CD4-positive, alpha-beta memory T cell (primary cell): Measurements from ENCODE around the gene FAT4. TPM values are rescaled to one million over a fixed set of nuclear protein-coding genes. Genes with fewer than 3 reads are reported as not detected.

ENCODE experiments used
- CTCF ChIA-PET: fragments of 350-600 bp; sonication (Branson Sonifier 250); formaldehyde crosslinking; loops from one replicate; lab custom pipeline; 2021; ENCODE audit warnings: inconsistent platforms; ENCODE audit not compliant: partially characterized antibody; lab: Charles Lee
- POLR2A ChIA-PET: fragments of 350-600 bp; sonication (Branson Sonifier 250); formaldehyde crosslinking; loops from one replicate; lab custom pipeline; 2021; ENCODE audit not compliant: partially characterized antibody; lab: Charles Lee
- DNase-seq, 5 donors: peaks; one replicate each; pipeline versions ENCODE4 v3.0.0 to v3.0.0-alpha.2; 2020 to 2022; ENCODE audit warnings: mixed read lengths in 1 of 5
- H3K27ac ChIP-seq: one replicate; pipeline ENCODE4 v1.7.0; 2013; ENCODE audit warnings: low read depth, low read length
- H3K27me3 ChIP-seq: 2 replicates; pipeline ENCODE4 v1.7.0; 2013; ENCODE audit warnings: mild to moderate bottlenecking, low read length, moderate library complexity; ENCODE audit not compliant: insufficient read depth
- H3K36me3 ChIP-seq: 2 replicates; pipeline ENCODE4 v1.7.0; 2013; ENCODE audit warnings: mild to moderate bottlenecking, low read length, moderate library complexity; ENCODE audit not compliant: insufficient read depth
- H3K4me1 ChIP-seq: 2 replicates; pipeline ENCODE4 v1.7.0; 2013; ENCODE audit warnings: mild to moderate bottlenecking, low read length, moderate library complexity; ENCODE audit not compliant: insufficient read depth
- H3K4me3 ChIP-seq, 2 donors: one replicate each; pipeline ENCODE4 v1.7.0; 2013; ENCODE audit warnings: low read length in 2 of 2, mild to moderate bottlenecking in 1 of 2
- H3K9me3 ChIP-seq, 2 donors: one replicate each; pipeline ENCODE4 v1.7.0; 2013; ENCODE audit warnings: low read length in 2 of 2, control low read depth in 1 of 2; ENCODE audit not compliant: control insufficient read depth in 1 of 2
- H3K27ac Mint-ChIP-seq, 7 donors: one replicate each; pipeline ENCODE4 v1.8.0; 2020 to 2021; ENCODE audit warnings: mixed read lengths in 7 of 7, mild to moderate bottlenecking in 6 of 7, inconsistent platforms in 3 of 7, moderate library complexity in 3 of 7
- H3K27me3 Mint-ChIP-seq, 2 donors: one replicate each; pipeline ENCODE4 v1.8.0; 2020 to 2021; ENCODE audit warnings: mixed read lengths in 2 of 2
- H3K36me3 Mint-ChIP-seq, 2 donors: one replicate each; pipeline ENCODE4 v1.8.0; 2020 to 2021; ENCODE audit warnings: mixed read lengths in 2 of 2, inconsistent platforms in 1 of 2, mild to moderate bottlenecking in 1 of 2
- H3K4me1 Mint-ChIP-seq, 4 donors: one replicate each; pipeline ENCODE4 v1.8.0; 2020 to 2021; ENCODE audit warnings: mixed read lengths in 4 of 4, mild to moderate bottlenecking in 1 of 4
- H3K4me3 Mint-ChIP-seq, 8 donors: one replicate each; pipeline ENCODE4 v1.8.0; 2020 to 2021; ENCODE audit warnings: mixed read lengths in 8 of 8, mild to moderate bottlenecking in 7 of 8, moderate library complexity in 6 of 8, inconsistent platforms in 3 of 8
- H3K9me3 Mint-ChIP-seq, 8 donors: one replicate each; pipeline ENCODE4 v1.8.0; 2020 to 2021; ENCODE audit warnings: mixed read lengths in 8 of 8, mild to moderate bottlenecking in 5 of 8, inconsistent platforms in 3 of 8, moderate library complexity in 1 of 8
- intact Hi-C: fragments of 100-400 bp; cut with micrococcal nuclease; formaldehyde crosslinking; loops from one replicate; pipeline ENCODE4 v1.15.1; 2023
- polyA plus RNA-seq, 2 donors: library from polyadenylated mRNA; unstranded; fragments of 300-500 nt; fragmentation: Illumina TruSeq; gene quantifications; one replicate each; pipeline ENCODE4 v1.2.3, GENCODE V29; 2021
- total RNA-seq, 2 experiments: library from RNA; stranded (reverse); gene quantifications; one replicate each; pipeline ENCODE4 v1.2.3, GENCODE V29; 2021

The FAT4 gene
- total and polyA plus RNA-seq, 4 experiments from 2014 or later: not detected

GRCh38 chr4:125317525-125317877 is 2.7 kb downstream of the FAT4 start:
- Histone ChIP-seq H3K9me3 (no peaks in the 10 kb centered on the region), H3K4me1 (peaks cover 17% of the 10 kb centered on the region), H3K27me3 (peaks cover 4% of the 10 kb centered on the region), H3K36me3 (no peaks in the 10 kb centered on the region), H3K4me3 (no peak overlapping the region), H3K27ac (no peak overlapping the region)
- Mint-ChIP-seq H3K27me3 (peaks cover 45 to 46% of the 10 kb centered on the region in 2 donors), H3K4me3 (peak overlapping the region in 7 of 8 donors; percentile 9 to 68 (median 54)), H3K9me3 (peaks cover 0 to 7% (median 0%) of the 10 kb centered on the region in 8 donors), H3K4me1 (peaks cover 9 to 41% (median 25%) of the 10 kb centered on the region in 4 donors), H3K36me3 (peaks cover 0 to 2% of the 10 kb centered on the region in 2 donors), H3K27ac (no peak overlapping the region)
- POLR2A ChIA-PET: no interaction called here
- DNase-seq: no peak
- intact Hi-C loops: no loop called here
- CTCF ChIA-PET: no interaction called here

- Histone ChIP-seq H3K36me3 (no peaks in the 10 kb centered on the region), H3K4me3 (no peak overlapping the region), H3K27me3 (peaks cover 4% of the 10 kb centered on the region), H3K9me3 (no peaks in the 10 kb centered on the region), H3K4me1 (peaks cover 13% of the 10 kb centered on the region), H3K27ac (no peak overlapping the region)
- DNase-seq: no peak
- peaks cover 41 to 43% of the 10 kb centered on the region in 2 donors for H3K27me3 Mint-ChIP-seq
- no peak overlapping the region for H3K27ac Mint-ChIP-seq
- ChIA-PET CTCF (no interaction called here), POLR2A (no interaction called here)
- peaks cover 0 to 2% of the 10 kb centered on the region in 2 donors for H3K36me3 Mint-ChIP-seq
- peaks cover 0 to 7% (median under 1%) of the 10 kb centered on the region in 8 donors for H3K9me3 Mint-ChIP-seq
- intact Hi-C loops: no loop called here
- H3K4me3 Mint-ChIP-seq: no peak overlapping the region
- peaks cover 7 to 34% (median 23%) of the 10 kb centered on the region in 4 donors for H3K4me1 Mint-ChIP-seq
Measured at GRCh38 chr4:125319311-125319710, 4.6 kb downstream of the FAT4 start.

GRCh38 chr4:125321709-125322365 is 7.1 kb downstream of the FAT4 start:
- Histone ChIP-seq H3K27me3 (peaks cover 3% of the 10 kb centered on the region), H3K4me3 (no peak overlapping the region), H3K9me3 (no peaks in the 10 kb centered on the region), H3K4me1 (no peaks in the 10 kb centered on the region), H3K27ac (no peak overlapping the region), H3K36me3 (no peaks in the 10 kb centered on the region)
- POLR2A ChIA-PET: no interaction called here
- CTCF ChIA-PET: no interaction called here
- Mint-ChIP-seq H3K9me3 (peaks cover 0 to 7% (median 1%) of the 10 kb centered on the region in 8 donors), H3K27me3 (peaks cover 23 to 25% of the 10 kb centered on the region in 2 donors), H3K4me1 (peaks cover 0 to 13% (median 8%) of the 10 kb centered on the region in 4 donors), H3K4me3 (no peak overlapping the region), H3K36me3 (no peaks in the 10 kb centered on the region), H3K27ac (no peak overlapping the region)
- intact Hi-C loops: no loop called here
- DNase-seq: no peak

- Mint-ChIP-seq H3K4me1 (peaks cover 0 to 12% (median 5%) of the 10 kb centered on the region in 4 donors), H3K9me3 (peaks cover 0 to 7% (median 1%) of the 10 kb centered on the region in 8 donors), H3K27ac (no peak overlapping the region), H3K36me3 (no peaks in the 10 kb centered on the region), H3K27me3 (peaks cover 20 to 22% of the 10 kb centered on the region in 2 donors), H3K4me3 (no peak overlapping the region)
- no peak overlapping the region for H3K27ac ChIP-seq
- intact Hi-C loops: no loop called here
- ChIA-PET POLR2A (no interaction called here), CTCF (no interaction called here)
- no peaks in the 10 kb centered on the region for H3K4me1 ChIP-seq
- no peaks in the 10 kb centered on the region for H3K9me3 ChIP-seq
- H3K4me3 ChIP-seq: no peak overlapping the region
- H3K27me3 ChIP-seq: no peaks in the 10 kb centered on the region
- no peaks in the 10 kb centered on the region for H3K36me3 ChIP-seq
- no peak for DNase-seq
Measured at GRCh38 chr4:125322366-125322730, 7.6 kb downstream of the FAT4 start.

GRCh38 chr4:125323654-125324053 is 8.9 kb downstream of the FAT4 start:
- CTCF ChIA-PET: no interaction called here
- Histone ChIP-seq H3K4me1 (no peaks in the 10 kb centered on the region), H3K36me3 (no peaks in the 10 kb centered on the region), H3K4me3 (no peak overlapping the region), H3K27me3 (no peaks in the 10 kb centered on the region), H3K9me3 (no peaks in the 10 kb centered on the region), H3K27ac (no peak overlapping the region)
- intact Hi-C loops: no loop called here
- Mint-ChIP-seq H3K27ac (no peak overlapping the region), H3K9me3 (peaks cover 0 to 3% (median 0%) of the 10 kb centered on the region in 8 donors), H3K4me3 (no peak overlapping the region), H3K4me1 (no peaks in the 10 kb centered on the region), H3K36me3 (no peaks in the 10 kb centered on the region), H3K27me3 (peaks cover 8 to 9% of the 10 kb centered on the region in 2 donors)
- no peak for DNase-seq
- POLR2A ChIA-PET: no interaction called here

GRCh38 chr4:125325733-125326132 is 11.0 kb downstream of the FAT4 start:
- no peak overlapping the region for H3K4me3 ChIP-seq
- no peaks in the 10 kb centered on the region for H3K9me3 ChIP-seq
- no peaks in the 10 kb centered on the region for H3K36me3 ChIP-seq
- Mint-ChIP-seq H3K9me3 (peaks cover 0 to 3% (median 0%) of the 10 kb centered on the region in 8 donors), H3K4me3 (no peak overlapping the region), H3K4me1 (no peaks in the 10 kb centered on the region), H3K27me3 (peaks cover 0 to 2% of the 10 kb centered on the region in 2 donors), H3K36me3 (no peaks in the 10 kb centered on the region), H3K27ac (no peak overlapping the region)
- intact Hi-C loops: no loop called here
- no peaks in the 10 kb centered on the region for H3K4me1 ChIP-seq
- no peak for DNase-seq
- CTCF ChIA-PET: interaction anchor here (1.3 kb wide), 1 partner anchor 12 kb away, joined by 3 read pairs; no protein-coding TSS in a partner anchor
- no peaks in the 10 kb centered on the region for H3K27me3 ChIP-seq
- POLR2A ChIA-PET: no interaction called here
- H3K27ac ChIP-seq: no peak overlapping the region

- ChIA-PET POLR2A (no interaction called here), CTCF (no interaction called here)
- Histone ChIP-seq H3K4me1 (no peaks in the 10 kb centered on the region), H3K36me3 (no peaks in the 10 kb centered on the region), H3K27me3 (no peaks in the 10 kb centered on the region), H3K27ac (no peak overlapping the region), H3K4me3 (no peak overlapping the region), H3K9me3 (no peaks in the 10 kb centered on the region)
- H3K9me3 Mint-ChIP-seq: peaks cover 0 to 8% (median 0%) of the 10 kb centered on the region in 8 donors
- DNase-seq: no peak
- H3K27ac Mint-ChIP-seq: no peak overlapping the region
- H3K4me3 Mint-ChIP-seq: no peak overlapping the region
- no peaks in the 10 kb centered on the region for H3K4me1 Mint-ChIP-seq
- no peaks in the 10 kb centered on the region for H3K27me3 Mint-ChIP-seq
- intact Hi-C loops: no loop called here
- no peaks in the 10 kb centered on the region for H3K36me3 Mint-ChIP-seq
Measured at GRCh38 chr4:125331116-125331515, 16.4 kb downstream of the FAT4 start.
